GM19395 (cell line): ENCODE measurements around the gene AMBRA1.
"Not testable (repeated sequence)": the region's sequence is repeated elsewhere in the genome, so short reads cannot be mapped to it uniquely, and the experiment has no call there.

Experiments used
- ATAC-seq: cut with Tn5 transposase; IDR thresholded peaks from one replicate; pipeline ENCODE4 v1.9.1; 2021; ENCODE audit warnings: mild to moderate bottlenecking, moderate library complexity; ENCODE audit not compliant: unreplicated experiment

The AMBRA1 gene

GRCh38 chr11:46373787-46374740 is 219.8 kb downstream of the AMBRA1 start:
- ATAC-seq = no peak

- not testable (repeated sequence) for ATAC-seq
These were observed 221.3 kb downstream of the AMBRA1 start for GRCh38 chr11:46372501-46372900.

- no peak for ATAC-seq
These were observed 221.7 kb downstream of the AMBRA1 start for GRCh38 chr11:46372086-46372485.

DNA sequence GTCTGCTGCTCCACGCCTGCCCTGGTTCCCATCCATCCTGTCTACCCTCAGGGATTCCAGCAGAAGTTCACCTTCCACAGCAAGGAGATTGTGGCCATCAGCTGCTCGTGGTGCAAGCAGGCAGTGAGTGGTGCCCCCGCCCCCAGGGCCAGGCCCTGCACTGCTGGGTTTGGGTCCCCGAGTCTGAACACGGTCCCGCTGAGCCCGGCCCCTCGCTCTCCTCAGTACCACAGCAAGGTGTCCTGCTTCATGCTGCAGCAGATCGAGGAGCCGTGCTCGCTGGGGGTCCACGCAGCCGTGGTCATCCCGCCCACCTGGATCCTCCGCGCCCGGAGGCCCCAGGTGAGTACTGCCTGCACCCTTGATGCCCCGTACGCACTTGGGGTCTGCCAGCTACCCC is 222.6 kb downstream of the AMBRA1 start:
- not testable (repeated sequence) for ATAC-seq

GRCh38 chr11:46370253-46370652 is 223.6 kb downstream of the AMBRA1 start:
- ATAC-seq = no peak

- no peak for ATAC-seq
These were observed 224.2 kb downstream of the AMBRA1 start for GRCh38 chr11:46369458-46370152.

DNA sequence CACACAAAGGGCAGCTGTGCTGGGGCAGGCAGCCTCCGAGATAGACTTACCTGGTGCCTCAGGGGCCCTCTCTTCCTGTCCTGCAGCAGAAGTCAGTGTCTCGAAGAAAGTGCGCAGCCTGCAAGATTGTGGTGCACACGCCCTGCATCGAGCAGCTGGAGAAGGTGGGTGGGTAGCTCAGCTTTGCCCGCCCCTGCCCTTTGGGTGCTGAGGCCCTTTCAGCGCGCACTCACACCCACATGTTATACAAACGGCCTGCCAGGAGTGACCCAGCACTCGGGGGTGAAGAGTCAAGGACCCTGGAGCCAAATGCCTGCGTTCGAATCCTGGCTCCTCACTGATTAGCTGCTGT is 225.9 kb downstream of the AMBRA1 start:
- ATAC-seq = no peak

DNA sequence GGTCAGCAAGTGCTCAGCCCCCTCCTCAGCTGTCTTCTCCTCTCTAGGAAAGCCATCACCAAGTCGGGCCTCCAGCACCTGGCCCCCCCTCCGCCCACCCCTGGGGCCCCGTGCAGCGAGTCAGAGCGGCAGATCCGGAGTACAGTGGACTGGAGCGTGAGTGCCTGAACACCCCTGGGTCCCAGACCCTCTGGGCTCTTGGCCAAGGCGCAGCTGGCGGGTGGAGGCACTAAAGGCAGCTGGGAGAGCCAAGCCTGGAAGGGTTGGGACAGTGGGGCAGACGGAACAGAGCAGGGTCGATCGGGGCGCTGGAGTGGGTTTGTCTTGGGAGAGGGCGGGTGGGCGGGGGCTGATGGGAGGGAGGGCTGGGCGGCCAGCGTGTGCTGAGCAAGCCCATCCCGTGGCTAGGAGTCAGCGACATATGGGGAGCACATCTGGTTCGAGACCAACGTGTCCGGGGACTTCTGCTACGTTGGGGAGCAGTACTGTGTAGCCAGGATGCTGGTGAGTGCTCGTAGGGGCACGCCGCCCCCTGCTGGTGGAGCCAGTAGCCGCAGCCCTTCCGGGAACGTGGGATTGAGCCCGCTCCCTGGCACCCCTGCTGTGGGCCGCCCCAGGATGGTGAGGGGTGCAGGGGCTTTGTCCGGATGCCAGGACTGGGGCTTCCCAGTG is 226.4 kb downstream of the AMBRA1 start:
- ATAC-seq = peak; percentile 74

- ATAC-seq = no peak
These were observed 227.1 kb downstream of the AMBRA1 start for GRCh38 chr11:46366661-46367161.

GRCh38 chr11:46366260-46366659 is 227.6 kb downstream of the AMBRA1 start:
- ATAC-seq = no peak

- no peak for ATAC-seq
These were observed 229.0 kb downstream of the AMBRA1 start for GRCh38 chr11:46364791-46365190.

GRCh38 chr11:46364056-46364455 is 229.8 kb downstream of the AMBRA1 start:
- ATAC-seq = no peak

DNA sequence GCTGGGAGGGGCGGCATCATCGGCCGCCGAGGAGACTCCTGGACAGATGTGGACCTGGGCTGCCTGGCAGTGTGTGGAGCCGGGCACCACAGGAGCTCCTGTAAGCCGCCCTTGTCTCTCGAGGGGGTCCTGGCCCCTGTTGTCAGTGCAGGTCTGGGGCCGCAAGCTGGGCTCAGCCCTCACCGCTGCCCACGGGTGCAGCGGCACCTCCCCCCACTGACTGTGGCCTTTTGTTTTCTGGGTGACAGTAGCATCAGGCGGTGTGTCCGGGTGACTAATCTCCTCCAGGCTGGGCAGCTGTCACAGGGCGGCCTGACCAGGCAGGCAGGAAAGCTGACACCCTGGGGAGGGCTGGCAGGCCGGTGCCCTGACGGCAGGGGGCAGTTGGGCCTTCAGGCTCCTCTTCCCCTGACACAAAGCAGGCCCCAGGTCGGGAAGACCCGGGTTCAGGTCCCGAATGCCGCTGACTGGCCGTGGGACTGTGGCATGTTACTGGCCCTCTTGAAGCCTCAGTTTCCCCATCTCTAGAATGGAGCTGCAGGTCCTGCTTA is 230.3 kb downstream of the AMBRA1 start:
- no peak for ATAC-seq

- ATAC-seq = no peak
These were observed 230.8 kb downstream of the AMBRA1 start for GRCh38 chr11:46363031-46363407.

DNA sequence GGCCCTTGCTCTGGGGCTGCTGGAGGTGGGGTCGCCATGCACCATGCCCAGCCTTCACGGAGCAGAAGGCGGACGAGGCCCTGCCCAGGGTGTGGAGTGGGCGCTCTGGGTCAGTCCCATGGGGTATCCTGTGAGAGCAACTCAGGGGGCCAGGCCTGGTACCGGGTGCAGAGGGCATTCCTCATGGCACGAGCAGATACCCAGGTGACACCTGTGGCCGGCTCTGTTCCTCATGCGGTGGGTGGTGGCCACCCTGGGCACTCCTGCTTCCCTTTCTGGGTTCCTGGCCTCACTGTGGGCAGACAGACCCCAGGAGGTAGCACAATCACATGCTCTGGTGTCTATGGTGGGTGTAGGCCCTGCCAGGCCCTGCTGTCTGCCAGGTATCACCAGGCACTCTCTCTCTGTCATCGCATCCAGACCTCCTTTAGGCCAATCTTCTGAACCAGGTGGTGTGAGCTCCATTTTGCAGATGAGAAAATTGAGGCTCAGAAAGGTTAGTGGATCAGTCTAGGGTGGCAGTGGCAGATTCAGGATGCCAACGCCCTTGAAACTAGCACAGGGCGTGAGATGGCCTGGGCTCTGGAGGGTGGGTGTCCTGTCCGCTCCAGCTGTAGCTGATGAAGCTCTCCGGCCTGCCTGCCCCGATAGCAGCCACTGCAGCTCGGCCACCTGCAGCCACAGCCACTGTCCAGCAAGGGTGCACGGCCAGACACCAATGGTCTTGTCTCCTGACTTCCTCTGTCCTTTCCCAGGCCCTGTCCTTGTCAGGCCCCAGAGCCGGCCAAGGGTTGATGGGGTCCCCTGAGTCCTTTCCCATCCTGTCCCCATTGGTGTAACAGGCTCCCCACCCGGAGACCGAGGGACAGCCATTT is 231.4 kb downstream of the AMBRA1 start:
- no peak for ATAC-seq

- peak; percentile 94 for ATAC-seq
These were observed 232.3 kb downstream of the AMBRA1 start for GRCh38 chr11:46361283-46362155.

GRCh38 chr11:46360878-46361277 is 232.9 kb downstream of the AMBRA1 start:
- ATAC-seq = peak; percentile 24

DNA sequence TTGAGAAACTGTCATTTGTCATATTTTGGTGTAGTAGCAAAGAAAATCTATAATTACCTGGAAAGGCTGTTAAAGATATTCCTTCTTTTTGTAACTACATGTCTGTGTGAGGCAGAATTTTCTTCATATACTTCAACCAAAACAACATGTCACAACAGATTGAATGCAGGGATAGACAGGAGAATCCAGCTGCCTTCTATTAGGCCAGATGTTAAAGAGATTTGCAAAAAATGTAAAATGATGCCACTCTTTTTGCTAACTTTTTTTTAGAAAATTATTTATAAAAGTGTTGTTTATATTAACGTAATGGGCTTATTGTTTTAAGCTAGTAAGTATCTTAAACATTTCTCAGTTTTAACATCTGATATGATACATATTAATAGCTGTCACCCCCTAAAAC is 233.9 kb downstream of the AMBRA1 start:
- ATAC-seq = no peak

DNA sequence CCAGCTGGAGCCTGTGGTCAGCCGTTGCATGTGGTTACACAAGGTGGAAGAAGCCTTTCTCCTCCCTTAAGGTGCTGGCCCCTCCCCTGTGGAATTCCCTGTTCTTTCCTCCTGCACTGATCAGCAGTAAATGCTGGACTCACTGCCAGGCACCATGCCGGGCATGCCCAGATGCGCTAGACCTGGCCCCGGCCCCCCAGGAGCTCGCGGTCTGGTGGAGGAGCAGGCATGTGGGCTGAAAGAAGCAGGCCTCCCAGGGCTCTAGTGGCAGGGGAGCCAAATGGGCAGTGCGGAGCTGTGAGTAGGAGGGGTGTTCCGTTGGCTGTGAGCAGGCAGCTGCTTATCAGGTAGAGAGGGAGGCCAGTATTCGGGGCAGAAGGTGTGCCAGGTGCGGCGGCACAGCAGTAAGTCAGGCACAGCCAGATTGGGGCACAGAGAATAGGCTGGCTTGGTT is 236.3 kb downstream of the AMBRA1 start:
- ATAC-seq = no peak
